Activated B cell treated with CpG ODN at 0.5 μM for 24 hours (primary cell): ENCODE measurements around the gene OGG1. TPM values are rescaled to one million over a fixed set of nuclear protein-coding genes. Genes with fewer than 3 reads are reported as not detected.

ENCODE experiments used
- ATAC-seq: fragments of 200-7000 bp; cut with Tn5 transposase; one replicate; pipeline ENCODE4 v1.10.0; 2021; ENCODE audit warnings: low read depth, mild to moderate bottlenecking, moderate library complexity
- CTCF ChIA-PET: fragments of 350-600 bp; sonication (Branson Sonifier 250); formaldehyde crosslinking; loops from one replicate; lab custom pipeline; 2021; ENCODE audit warnings: antibody characterized with exemption; lab: Charles Lee
- POLR2A ChIA-PET: fragments of 350-600 bp; sonication (Branson Sonifier 250); formaldehyde crosslinking; loops from one replicate; lab custom pipeline; 2021; ENCODE audit warnings: antibody characterized with exemption; lab: Charles Lee
- DNase-seq: peaks from one replicate; pipeline ENCODE4 v3.0.0; 2022
- H3K27ac Mint-ChIP-seq: one replicate; pipeline ENCODE4 v1.8.0; 2020; ENCODE audit warnings: mixed read lengths
- H3K27me3 Mint-ChIP-seq: one replicate; pipeline ENCODE4 v1.8.0; 2021; ENCODE audit warnings: mixed read lengths
- H3K36me3 Mint-ChIP-seq: one replicate; pipeline ENCODE4 v1.8.0; 2021; ENCODE audit warnings: low read depth, mixed read lengths
- H3K4me1 Mint-ChIP-seq: one replicate; pipeline ENCODE4 v1.8.0; 2021; ENCODE audit warnings: mixed read lengths
- H3K4me3 Mint-ChIP-seq: one replicate; pipeline ENCODE4 v1.8.0; 2020; ENCODE audit warnings: mild to moderate bottlenecking, mixed read lengths
- H3K9me3 Mint-ChIP-seq: one replicate; pipeline ENCODE4 v1.8.0; 2020; ENCODE audit warnings: mixed read lengths
- intact Hi-C: fragments of 100-400 bp; cut with micrococcal nuclease; formaldehyde crosslinking; loops from one replicate; pipeline ENCODE4 v1.15.1; 2024
- total RNA-seq: library from RNA; stranded (reverse); gene quantifications from 2 replicates; pipeline ENCODE4 v1.2.3, GENCODE V29; 2022
- TF ChIP-seq, protein P1 (sequence below): fragments of 200-600 bp; IDR thresholded peaks from one replicate; pipeline ENCODE4 v1.8.0; 2022; ENCODE audit warnings: antibody characterized with exemption, mild to moderate bottlenecking

OGG1 gene
- total RNA-seq, 1 donor from 2014 or later, result 60.7 TPM

DNA sequence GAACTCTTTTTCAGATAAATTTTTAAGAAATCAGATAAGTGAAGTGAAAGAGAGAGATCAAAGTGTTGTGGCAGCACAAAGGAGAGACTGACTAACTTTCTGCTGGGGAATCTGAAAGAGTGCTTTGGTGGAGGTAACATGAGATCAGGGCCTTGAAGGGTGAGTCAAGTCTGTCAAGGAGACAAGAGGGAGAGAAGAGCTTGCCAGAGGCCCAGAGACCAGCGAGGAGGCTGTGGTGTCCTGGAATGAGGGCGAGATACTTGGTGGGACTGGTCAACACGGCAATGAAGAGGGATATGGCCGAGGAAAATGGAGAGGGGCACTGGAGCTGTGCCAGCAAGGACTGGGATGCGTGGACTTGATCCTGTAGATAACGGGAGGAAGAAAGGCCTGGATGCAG lies 38.0 kb downstream of the OGG1 start:
- no peak overlapping the region for H3K27ac Mint-ChIP-seq
- no peaks in the 10 kb centered on the region for H3K9me3 Mint-ChIP-seq
- DNase-seq (no peak), ATAC-seq (no peak)
- POLR2A ChIA-PET, result interaction anchor here (0.6 kb wide), 2 partner anchors 55 to 489 kb away, joined by 5 read pairs; no protein-coding TSS in a partner anchor
- H3K4me3 Mint-ChIP-seq, result no peak overlapping the region
- TF ChIP-seq, protein P1, sequence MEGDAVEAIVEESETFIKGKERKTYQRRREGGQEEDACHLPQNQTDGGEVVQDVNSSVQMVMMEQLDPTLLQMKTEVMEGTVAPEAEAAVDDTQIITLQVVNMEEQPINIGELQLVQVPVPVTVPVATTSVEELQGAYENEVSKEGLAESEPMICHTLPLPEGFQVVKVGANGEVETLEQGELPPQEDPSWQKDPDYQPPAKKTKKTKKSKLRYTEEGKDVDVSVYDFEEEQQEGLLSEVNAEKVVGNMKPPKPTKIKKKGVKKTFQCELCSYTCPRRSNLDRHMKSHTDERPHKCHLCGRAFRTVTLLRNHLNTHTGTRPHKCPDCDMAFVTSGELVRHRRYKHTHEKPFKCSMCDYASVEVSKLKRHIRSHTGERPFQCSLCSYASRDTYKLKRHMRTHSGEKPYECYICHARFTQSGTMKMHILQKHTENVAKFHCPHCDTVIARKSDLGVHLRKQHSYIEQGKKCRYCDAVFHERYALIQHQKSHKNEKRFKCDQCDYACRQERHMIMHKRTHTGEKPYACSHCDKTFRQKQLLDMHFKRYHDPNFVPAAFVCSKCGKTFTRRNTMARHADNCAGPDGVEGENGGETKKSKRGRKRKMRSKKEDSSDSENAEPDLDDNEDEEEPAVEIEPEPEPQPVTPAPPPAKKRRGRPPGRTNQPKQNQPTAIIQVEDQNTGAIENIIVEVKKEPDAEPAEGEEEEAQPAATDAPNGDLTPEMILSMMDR, result no peak
- peaks cover 26% of the 10 kb centered on the region for H3K4me1 Mint-ChIP-seq
- peaks cover 65% of the 10 kb centered on the region for H3K36me3 Mint-ChIP-seq
- intact Hi-C loops, result no loop called here
- H3K27me3 Mint-ChIP-seq, result no peaks in the 10 kb centered on the region
- CTCF ChIA-PET, result no interaction called here

DNA sequence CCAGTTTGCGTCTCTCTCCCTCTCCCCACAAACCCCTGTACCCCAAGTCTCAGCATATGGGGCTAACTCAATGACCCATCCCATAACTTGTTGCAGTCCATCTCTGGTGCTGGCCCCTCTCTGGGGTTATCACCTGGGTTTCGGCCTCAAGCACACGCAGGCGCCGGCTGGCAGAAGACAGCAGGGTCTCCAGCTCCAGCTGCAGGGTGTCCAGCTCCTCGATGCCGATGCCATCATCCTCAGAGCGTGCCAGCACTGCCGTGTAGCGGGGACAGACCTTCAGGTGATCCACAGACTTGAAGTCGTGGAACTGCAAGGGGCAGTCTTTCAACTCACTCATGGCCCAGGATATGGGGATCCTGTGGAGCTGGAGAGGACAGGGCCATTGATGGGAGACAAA lies 41.4 kb downstream of the OGG1 start:
- DNase-seq (no peak), ATAC-seq (no peak)
- H3K4me1 Mint-ChIP-seq, result peaks cover 53% of the 10 kb centered on the region
- peak overlapping the region; percentile 100 for H3K27ac Mint-ChIP-seq
- TF ChIP-seq, protein P1, result no peak
- H3K4me3 Mint-ChIP-seq, result peak overlapping the region; percentile 99
- peaks cover 61% of the 10 kb centered on the region for H3K36me3 Mint-ChIP-seq
- ChIA-PET POLR2A (interaction anchor here (0.6 to 5.6 kb wide), 6 partner anchors 9 to 235 kb away, joined by 3 to 133 read pairs (median 4); partner anchors contain the start of genes CRELD1, FANCD2 and OGG1), CTCF (interaction anchor here (1.1 to 1.3 kb wide), 2 partner anchors 9 to 155 kb away, joined by 3 to 4 read pairs; no protein-coding TSS in a partner anchor)
- no peaks in the 10 kb centered on the region for H3K9me3 Mint-ChIP-seq
- intact Hi-C loops, result loop anchor here (5.0 to 10.0 kb wide), 2 partner anchors 326 to 534 kb away; partner anchors contain the start of genes BRK1 and SEC13
- H3K27me3 Mint-ChIP-seq, result no peaks in the 10 kb centered on the region

DNA sequence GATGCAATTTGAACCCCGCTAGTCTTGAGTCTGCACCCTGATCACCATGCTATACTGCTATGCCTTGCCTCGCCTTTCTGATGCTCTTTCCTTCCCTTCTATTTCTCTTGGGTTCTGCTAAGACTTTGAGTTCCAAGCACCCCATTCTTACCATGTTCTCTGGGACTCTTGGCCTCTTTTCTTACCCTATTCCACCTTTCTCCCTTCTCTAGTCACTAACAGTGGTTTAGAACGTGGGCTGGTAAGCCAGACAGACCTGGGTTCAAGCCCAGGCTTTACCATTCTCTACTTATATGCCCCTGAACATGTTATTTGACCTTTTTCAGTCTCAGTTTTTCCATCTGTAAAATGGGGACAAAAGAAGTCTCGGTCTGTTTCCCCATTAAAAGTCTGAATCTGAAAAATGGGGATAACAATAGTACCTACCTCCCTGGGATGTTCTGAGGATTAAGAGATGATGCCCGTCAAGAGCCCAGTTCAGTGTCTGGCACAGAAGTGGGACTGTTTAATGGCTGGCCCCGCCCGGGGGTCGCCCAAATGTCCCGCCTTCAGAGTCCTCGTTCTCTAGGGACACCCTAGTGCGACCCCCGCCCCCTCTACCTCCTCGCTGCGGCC lies 42.1 kb downstream of the OGG1 start:
- H3K9me3 Mint-ChIP-seq, result no peaks in the 10 kb centered on the region
- POLR2A ChIA-PET, result interaction anchor here (0.8 to 6.2 kb wide), 20 partner anchors 10 to 529 kb away, joined by 3 to 146 read pairs (median 10); partner anchors contain the start of genes BRPF1, CRELD1, FANCD2 and JAGN1
- CTCF ChIA-PET, result interaction anchor here (0.9 to 1.3 kb wide), 4 partner anchors 12 to 154 kb away, joined by 3 to 7 read pairs (median 4); partner anchors contain the start of gene CRELD1
- intact Hi-C loops, result loop anchor here (1.0 to 10.0 kb wide), 12 partner anchors 12 to 533 kb away; partner anchors contain the start of genes BRK1, BRPF1, CRELD1 and EMC3
- TF ChIP-seq, protein P1, result no peak
- DNase-seq (no peak), ATAC-seq (no peak)
- H3K36me3 Mint-ChIP-seq, result peaks cover 57% of the 10 kb centered on the region
- H3K4me3 Mint-ChIP-seq, result peak overlapping the region; percentile 99
- H3K4me1 Mint-ChIP-seq, result peaks cover 61% of the 10 kb centered on the region
- peak overlapping the region; percentile 100 for H3K27ac Mint-ChIP-seq
- no peaks in the 10 kb centered on the region for H3K27me3 Mint-ChIP-seq

DNA sequence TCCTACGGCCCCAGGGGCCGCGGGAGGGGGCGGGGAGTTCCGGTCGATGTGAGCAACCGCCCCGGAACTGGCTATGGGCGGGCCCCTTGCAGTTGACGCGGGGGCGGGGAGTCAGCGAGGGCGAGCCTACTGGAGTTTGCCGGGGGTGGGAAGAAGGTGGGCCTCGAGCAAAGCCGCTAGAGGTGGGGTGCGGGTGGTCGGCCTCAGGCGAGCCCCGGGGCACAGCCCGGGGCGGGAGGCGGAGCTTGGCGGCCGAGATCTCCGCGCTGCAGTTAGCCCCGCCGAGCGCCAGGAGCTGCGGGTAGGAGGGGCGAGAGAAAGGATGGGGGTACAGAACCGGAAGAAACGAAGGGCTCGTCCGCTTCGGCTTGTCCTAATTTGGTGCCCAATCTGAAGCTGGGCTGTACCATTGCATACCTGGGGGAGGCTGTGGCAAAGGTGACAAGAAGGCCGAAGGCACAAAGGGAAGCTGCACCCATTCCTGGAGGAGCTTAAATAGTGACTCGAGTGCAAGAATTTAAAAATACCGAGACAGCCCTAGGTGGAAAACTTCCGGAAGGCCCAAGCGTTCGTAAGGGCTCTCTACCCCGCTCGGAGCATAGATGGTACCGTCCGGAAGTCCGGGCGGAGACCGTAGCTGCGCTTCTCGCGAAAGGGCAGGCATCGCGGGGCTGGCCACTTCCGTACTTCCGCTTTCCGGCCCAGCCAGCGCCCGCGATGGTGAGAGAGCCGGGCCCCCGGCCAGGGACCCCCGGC lies 42.8 kb downstream of the OGG1 start, which contains the start of the genes ARPC4 and TADA3:
TSS of gene ARPC4 (plus strand) at position 678 of the 756 bp plus-strand sequence. CDS start at position 718, 40 bp downstream.
TSS of gene TADA3 (minus strand) at position 69 of the 756 bp plus-strand sequence. CDS start 1,007 bp downstream, outside the sequence.
- TF ChIP-seq, protein P1, result no peak
- intact Hi-C loops, result loop anchor here (1.0 to 10.0 kb wide), 12 partner anchors 12 to 532 kb away; partner anchors contain the start of genes BRK1, BRPF1, CRELD1 and EMC3
- peak within 1 kb of the TSS; percentile 100 for H3K27ac Mint-ChIP-seq
- no peaks in the 10 kb centered on the region for H3K27me3 Mint-ChIP-seq
- H3K4me3 Mint-ChIP-seq, result peak within 1 kb of the TSS; percentile 99
- no peaks in the 10 kb centered on the region for H3K9me3 Mint-ChIP-seq
- ChIA-PET CTCF (interaction anchor here (0.9 to 1.3 kb wide), 4 partner anchors 11 to 140 kb away, joined by 3 to 8 read pairs (median 6); partner anchors contain the start of gene CRELD1), POLR2A (interaction anchor here (0.6 to 6.2 kb wide), 33 partner anchors 9 to 570 kb away, joined by 3 to 146 read pairs (median 6); partner anchors contain the start of genes BRPF1, CAMK1, CRELD1 and EMC3)
- peak; percentile 92 for DNase-seq
- ATAC-seq, result peak; percentile 75
- H3K36me3 Mint-ChIP-seq, result peaks cover 57% of the 10 kb centered on the region
- H3K4me1 Mint-ChIP-seq, result peaks cover 67% of the 10 kb centered on the region
